H1 (cell line): ENCODE data around the gene NEO1. TPM values are rescaled to one million over a fixed set of nuclear protein-coding genes. Genes with fewer than 3 reads are reported as not detected.

Experiments
- CHD7 ChIP-seq: fragments of 300-600 bp; sonication (generic); IDR thresholded peaks from 2 replicates; pipeline ENCODE4 v1.7.1; 2012; ENCODE audit warnings: low read length, moderate library complexity, mild to moderate bottlenecking, inconsistent platforms; ENCODE audit not compliant: insufficient replicate concordance
- CTBP2 ChIP-seq: IDR thresholded peaks from 2 replicates; pipeline ENCODE4 v1.7.0; 2011; ENCODE audit warnings: borderline replicate concordance, mild to moderate bottlenecking, moderate library complexity, mixed read lengths, low read length; ENCODE audit not compliant: insufficient read depth, insufficient read length
- GABPA ChIP-seq: IDR thresholded peaks from 2 replicates; pipeline ENCODE4 v1.6.1; 2011; ENCODE audit warnings: mild to moderate bottlenecking, low read length, moderate library complexity, borderline replicate concordance; ENCODE audit not compliant: insufficient read depth
- PHF8 ChIP-seq: fragments of 200-600 bp; sonication (generic); conservative IDR thresholded peaks from 2 replicates; pipeline ENCODE4 v1.7.1; 2012; ENCODE audit warnings: low read depth, mild to moderate bottlenecking, inconsistent platforms, low read length, moderate library complexity
- POU5F1 ChIP-seq: IDR thresholded peaks from 2 replicates; pipeline ENCODE4 v1.6.1; 2011; ENCODE audit warnings: low read depth, mild to moderate bottlenecking, low read length, moderate library complexity
- RBBP5 ChIP-seq: IDR thresholded peaks from 2 replicates; pipeline ENCODE4 v1.7.1; 2012; ENCODE audit warnings: low read depth, mild to moderate bottlenecking, inconsistent platforms, low read length, moderate library complexity, borderline replicate concordance
- RNF2 ChIP-seq: fragments of 200-900, 300-1000 bp; sonication (generic); IDR thresholded peaks from 2 replicates; pipeline ENCODE4 v1.7.1; 2016; ENCODE audit warnings: borderline replicate concordance, low read depth, mild to moderate bottlenecking, antibody characterized with exemption, low read length; ENCODE audit not compliant: poor library complexity, severe bottlenecking; ENCODE audit errors: missing control alignments
- SIRT6 ChIP-seq: IDR thresholded peaks from one replicate; pipeline ENCODE4 v1.7.1; 2012; ENCODE audit warnings: low read length, inconsistent platforms
- TAF1 ChIP-seq: IDR thresholded peaks from 2 replicates; pipeline ENCODE4 v1.6.1; 2011; ENCODE audit warnings: mild to moderate bottlenecking, low read depth, low read length
- TEAD4 ChIP-seq: IDR thresholded peaks from 2 replicates; pipeline ENCODE4 v1.6.1; 2012; ENCODE audit warnings: low read depth, low read length, inconsistent platforms, mixed read lengths
- polyA plus RNA-seq, 7 experiments: library from polyadenylated mRNA; depleted of rRNA in 3 of 7; stranded (reverse) in 5 of 7; unstranded in 2 of 7; fragments of >200 nt in 5 of 7; fragments of 200-250 nt in 2 of 7; gene quantifications; 1 replicate in 5 of 7; 2 replicates in 1 of 7; 4 replicates in 1 of 7; pipeline versions ENCODE4 v1.2.1 to v1.2.3, GENCODE V29; 2011 to 2013; ENCODE audit warnings: missing spikeins in 2 of 7, mixed read lengths in 2 of 7
- total RNA-seq: library from RNA; stranded (reverse); fragmentation: NEBNext Ultra II Directional; extraction: Animal tissue kit (Norgen Biotek cat#: 25700); gene quantifications from 2 replicates; pipeline ENCODE4 v1.2.1, GENCODE V29; 2021

The NEO1 gene
- total and polyA plus RNA-seq, 2 of the 8 experiments (the other 6 are each of a cell fraction or from before 2014, with no cell fraction given) = 36.0 to 51.0 TPM

GRCh38 chr15:73023071-73023470, 29.2 kb upstream of the NEO1 start (continued):
- TF ChIP-seq CHD7 (no peak), SIRT6 (no peak), TEAD4 (no peak), CTBP2 (no peak), GABPA (no peak), TAF1 (no peak), PHF8 (no peak), POU5F1 (no peak), RBBP5 (no peak), RNF2 (no peak)
